NCI-H1436 treated with DMSO at 0.1 percent for 48 hours (cell line): Measurements from ENCODE around the gene C20orf204.

Experiments used
- DNase-seq: peaks from one replicate; lab custom pipeline; 2025; lab: John Stamatoyannopoulos, UW

The C20orf204 gene

DNA sequence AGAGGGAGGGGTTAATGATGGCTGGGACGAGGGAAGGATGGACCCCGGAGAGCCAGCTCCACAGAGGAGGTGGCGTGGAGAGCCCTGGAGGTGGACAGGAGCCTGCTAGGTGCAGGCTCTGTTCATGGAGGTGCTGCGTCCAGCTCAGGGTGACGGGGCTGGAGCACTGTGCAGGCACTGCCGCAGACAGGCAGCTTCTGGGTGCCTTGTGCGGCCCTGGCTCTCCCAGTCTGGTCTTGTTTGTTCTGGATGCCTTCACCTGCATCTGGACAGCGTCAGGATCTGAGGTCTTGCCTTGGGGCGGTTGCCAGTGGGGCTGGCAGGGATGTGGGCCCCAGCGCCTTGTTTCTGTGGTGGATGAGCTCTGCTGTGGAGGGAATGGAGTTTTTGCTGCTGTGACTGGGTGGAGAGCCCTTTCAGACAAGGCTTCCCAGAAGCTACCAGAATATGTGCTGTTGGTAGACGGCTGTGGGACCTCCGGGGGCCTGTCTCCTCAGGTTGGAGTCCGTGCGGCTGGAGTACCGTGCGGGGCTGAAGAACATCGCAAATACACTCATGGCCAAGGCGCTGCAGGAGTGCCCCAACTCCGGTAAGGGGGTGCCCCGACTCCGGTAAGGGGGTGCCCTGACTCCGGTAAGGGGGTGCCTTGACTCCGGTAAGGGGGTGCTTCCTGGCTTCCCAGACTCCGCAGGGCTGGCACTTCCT is 7.8 kb upstream of the C20orf204 start:
- no peak for DNase-seq

DNA sequence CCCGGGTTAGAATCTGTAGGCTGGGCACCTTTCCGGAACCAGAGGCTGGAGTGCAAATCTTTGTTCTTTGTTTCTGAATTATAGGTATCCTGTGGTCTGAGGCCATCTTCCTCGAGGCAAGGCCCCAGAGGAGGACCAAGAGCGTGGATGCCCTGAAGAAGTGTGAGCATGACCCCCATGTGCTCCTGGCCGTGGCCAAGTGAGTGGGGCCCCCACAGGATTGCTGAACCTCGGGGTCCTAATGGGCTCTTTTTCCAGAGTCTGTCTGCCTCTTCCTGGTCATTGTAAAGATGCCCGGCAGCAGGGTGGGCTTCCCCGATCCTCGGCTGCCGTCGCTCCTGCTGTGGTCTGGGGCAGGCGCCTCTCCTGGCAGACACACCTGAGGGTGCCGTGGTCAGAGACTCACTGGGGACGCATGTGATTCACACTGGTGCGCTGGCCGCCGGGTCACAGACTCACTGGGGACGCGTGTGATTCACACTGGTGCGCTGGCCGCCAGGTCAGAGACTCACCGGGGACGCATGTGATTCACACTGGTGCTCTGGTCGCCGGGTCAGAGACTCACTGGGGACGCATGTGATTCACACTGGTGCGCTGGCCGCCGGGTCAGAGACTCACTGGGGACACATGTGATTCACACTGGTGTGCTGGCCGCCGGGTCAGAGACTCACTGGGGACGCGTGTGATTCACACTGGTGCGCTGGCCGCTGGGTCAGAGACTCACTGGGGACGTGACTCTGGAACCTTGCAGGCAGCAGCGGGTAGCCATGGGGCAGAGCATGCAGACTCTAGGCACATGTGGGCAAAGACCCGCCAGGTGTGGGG is 6.5 kb upstream of the C20orf204 start:
- DNase-seq = no peak

DNA sequence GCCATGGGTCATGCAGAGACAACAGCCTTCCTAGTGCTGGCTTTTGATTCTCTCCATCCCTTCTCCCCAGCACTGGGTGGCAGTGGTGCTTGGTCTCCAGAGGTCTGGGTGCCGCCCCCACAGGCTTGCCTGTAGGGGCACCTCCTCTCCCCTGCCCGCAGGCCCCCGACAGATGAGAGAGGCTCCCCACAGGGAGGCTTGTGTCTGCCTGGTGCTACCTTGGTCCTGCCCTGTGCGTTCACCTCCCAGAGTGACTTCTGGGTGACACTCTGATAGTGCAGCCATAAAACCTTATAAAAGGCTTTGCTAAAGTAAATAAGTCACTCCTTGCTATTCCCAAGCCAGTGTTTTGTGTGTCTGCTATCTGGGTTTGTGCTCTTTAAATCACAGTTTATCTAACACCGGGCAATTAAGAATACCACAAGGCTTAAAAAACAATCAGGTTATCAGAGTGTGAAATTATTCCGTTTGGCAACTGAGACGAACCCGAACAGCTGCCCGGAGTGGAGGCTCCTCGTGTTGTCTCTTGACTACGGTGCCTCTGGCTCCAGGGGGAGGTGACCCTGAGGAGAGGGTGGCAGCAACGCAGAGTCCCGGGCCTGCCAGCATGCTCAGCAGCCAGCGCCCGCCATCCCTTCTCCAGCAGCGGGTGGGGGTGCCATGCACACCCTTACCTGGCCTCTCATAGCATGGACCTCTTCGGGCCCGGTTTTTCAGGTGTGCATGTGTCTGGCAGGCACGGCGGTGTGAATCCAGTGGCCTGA is 5.4 kb upstream of the C20orf204 start:
- DNase-seq = no peak

DNA sequence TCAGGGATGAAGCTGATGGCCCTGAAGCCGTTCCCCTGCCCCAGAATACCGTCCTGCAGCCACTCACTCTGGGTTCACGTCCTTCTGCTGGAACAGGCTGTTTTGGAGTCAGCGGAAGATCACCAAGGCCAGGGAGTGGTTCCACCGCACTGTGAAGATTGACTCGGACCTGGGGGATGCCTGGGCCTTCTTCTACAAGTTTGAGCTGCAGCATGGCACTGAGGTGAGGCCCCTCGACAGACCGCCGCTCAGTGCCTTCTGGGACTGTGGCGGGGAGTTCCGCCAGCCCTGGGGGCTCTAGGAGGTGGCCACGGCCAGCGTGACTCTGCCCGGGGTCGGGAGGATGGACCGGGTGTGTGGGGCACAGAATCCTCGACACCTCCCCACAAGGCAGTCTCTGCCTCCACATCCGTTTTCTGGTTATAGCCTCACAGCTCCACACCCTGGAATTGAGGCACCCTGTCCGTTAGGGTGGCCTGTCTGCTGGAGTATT is 4.1 kb upstream of the C20orf204 start:
- no peak for DNase-seq

DNA sequence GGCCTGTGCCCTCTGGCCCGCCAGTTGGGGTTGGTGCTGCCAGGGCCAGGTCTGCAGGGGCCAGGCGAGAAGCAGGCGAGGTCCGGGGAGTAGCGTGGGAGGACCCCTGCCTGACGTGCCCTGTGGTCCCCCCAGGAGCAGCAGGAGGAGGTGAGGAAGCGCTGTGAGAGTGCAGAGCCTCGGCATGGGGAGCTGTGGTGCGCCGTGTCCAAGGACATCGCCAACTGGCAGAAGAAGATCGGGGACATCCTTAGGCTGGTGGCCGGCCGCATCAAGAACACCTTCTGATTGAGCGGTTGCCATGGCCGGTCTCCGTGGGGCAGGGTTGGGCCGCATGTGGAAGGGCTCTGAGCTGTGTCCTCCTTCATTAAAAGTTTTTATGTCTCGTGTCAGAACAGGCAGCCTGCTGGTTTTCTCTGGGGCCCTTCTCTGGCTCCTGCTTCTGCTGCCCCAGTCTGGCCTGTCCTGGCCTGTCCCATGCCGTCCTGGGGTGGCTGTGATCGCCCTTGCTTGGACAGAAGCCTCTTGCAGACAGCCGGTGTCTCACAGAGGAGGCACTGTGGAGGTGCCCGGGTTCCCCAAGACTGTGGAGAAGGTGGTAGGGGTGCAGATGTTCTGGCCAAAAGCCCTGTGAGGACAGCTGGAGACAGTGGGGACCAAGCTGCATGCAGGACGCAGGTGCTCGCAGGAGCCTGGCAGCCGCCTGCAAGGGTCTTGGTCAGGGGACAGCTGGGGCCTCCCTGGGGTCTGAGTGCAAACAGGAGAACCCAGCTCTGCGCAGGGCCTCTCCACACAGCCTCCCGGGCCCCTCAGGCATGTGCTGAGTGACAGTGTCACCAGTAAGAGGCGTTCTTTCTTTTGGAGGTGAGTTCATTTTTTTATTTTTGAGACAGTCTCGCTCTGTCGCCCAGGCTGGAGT is 3.0 kb upstream of the C20orf204 start:
- no peak for DNase-seq

DNA sequence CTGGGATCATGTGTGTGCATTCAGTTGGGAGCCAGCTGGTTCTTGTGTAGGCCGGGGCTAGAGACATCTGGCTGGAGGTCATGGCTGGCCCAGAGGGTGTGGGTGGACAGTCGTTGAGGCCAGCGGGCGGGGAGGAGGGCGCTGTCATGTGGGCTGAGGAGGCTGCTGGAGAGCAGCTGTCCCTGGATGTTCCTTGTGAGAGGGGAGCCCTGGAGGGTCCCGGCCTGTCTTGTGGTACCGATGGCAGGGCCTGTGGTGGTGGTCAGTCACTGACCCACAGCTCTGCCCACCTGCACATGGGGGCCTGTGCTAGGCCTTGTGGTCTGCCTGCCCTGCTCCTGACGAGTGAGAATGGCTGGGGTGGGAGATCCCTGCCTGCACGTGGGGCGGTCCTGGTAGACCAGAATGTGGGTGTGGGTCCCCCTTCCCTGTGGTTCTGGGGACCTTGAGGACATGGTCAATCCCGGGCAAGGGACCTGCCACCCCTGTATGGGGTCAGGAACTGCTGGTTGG is 1.9 kb upstream of the C20orf204 start:
- DNase-seq = no peak

DNA sequence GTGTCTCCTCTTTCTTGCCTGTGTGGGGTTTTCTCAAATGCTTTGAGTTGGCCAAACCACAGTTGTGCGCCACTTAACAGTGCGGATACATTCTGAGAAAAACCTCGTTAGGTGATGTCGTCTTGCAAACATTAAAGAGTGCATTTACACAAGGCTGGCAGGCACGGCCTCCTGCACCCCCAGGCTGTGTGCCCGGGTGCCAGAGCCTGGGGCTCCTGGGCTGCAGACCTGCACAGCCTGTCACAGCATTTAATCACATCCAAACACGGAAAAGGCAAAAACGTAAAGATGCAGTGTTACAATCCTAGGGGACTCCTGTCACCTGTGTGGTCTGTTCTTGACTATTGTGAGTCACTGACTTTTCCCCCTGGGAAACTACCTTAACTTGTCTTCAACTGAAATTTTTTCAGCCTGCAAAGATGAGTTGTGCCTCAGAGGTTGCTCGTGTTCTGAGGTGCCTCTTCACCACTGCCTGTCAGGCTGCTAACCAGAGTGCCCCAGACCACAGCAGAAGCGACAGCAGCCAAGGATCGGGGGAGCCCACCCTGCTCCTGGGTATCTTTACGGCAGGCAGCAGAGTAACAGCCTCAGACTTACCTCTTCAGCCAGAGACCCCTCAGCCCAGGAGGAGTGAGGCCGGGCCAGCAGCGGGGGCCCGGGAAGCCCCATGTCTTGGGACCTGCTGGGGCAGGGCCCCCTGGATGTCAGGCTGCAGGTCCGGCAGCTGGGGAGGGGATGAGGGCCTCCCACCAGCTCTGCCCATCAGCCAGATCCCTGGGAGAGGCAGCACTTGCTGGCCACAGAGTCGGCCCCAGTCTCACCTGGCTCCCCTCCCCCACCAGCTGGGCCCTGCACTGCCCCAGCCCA is 683 bp upstream of the C20orf204 start:
- no peak for DNase-seq

DNA sequence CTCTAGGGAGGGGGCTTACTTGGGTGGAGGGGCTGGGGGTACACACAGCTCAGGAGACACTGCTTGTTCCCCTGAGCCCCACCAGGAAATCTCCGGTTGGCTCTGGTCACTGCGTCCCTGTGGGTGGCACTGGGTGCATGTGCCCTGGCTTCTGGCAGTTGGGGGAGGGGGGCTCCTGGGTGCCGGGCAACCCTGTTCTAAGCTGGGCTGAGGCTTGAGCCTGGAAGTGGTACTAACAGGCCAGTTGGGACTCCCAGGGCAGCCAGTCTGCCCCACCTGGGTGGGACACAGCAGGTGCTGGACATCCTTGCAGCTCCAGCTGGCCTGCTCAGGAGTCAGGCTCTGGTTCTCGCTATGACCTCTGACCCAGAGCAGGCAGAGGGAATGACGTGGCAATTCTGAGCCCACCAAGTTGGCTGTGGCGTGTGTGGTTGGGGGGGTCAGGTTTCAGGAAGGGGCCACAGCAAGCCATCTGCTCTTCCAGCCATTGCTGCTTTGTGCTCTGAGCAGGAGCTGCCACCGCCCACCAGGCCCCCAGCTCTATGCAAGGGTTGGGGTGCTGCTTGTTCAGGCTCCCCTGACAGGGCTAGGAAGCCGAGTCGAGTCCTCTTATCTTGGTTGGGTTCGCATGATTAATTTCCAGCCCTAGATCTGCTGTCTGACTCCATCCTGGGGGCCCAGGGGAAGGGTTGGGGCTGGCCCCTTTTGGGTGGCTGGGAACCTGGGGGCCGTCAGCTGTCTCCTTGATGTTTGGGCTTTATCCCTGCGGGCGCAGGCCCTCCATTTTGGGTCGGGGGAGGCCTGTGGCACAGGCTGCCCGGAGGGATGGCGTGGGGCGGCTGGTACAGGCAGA is 590 bp downstream of the C20orf204 start:
- DNase-seq = no peak

DNA sequence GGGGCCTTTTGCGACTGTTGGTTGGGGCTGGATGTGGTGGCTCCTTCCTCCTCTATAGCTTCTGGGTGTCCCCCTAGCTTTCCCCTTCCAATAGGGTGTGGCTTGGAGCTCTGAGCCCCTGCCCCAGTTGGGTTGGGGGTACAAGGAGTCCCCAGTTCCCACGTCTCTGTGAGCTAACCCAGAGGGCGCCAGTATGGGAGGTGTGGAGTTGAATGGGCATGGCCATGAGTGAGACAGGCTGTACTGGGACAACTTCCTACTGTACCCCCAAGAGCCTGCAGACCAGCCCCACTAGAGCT is 1.2 kb downstream of the C20orf204 start:
- DNase-seq = no peak

DNA sequence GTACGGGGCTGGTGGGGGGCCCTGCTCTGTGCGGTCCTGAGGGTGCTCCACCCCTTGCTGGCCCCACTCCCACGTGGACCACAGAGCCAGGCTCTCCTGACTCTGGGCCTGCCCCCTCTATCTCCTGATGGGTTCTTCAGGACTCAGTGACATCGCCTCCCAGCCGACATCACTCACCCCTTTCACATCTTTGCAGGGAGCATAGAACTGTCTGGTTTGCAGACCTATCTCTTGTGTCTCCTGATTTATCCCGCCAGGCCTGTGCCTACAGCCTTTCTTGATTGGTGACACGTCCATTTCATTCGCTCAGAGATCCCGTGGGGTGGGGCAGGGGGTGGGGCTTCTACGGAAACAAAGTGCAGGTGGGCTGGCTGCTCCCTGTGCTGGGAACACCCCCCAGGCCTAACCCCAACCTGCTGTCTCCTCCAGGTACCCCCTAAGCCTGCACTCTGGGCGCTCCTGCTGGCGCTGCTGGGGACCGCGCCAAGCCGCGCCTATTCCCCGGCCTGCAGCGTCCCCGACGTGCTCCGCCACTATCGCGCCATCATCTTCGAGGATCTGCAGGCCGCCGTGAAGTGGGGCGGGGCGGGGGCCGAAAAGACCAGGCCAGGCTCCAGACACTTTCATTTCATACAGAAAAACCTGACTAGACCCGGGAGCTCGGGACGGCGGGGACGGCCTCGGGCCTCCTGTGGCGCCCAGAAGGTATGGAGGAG is 1.7 kb downstream of the C20orf204 start:
- peak; percentile 15 for DNase-seq

DNA sequence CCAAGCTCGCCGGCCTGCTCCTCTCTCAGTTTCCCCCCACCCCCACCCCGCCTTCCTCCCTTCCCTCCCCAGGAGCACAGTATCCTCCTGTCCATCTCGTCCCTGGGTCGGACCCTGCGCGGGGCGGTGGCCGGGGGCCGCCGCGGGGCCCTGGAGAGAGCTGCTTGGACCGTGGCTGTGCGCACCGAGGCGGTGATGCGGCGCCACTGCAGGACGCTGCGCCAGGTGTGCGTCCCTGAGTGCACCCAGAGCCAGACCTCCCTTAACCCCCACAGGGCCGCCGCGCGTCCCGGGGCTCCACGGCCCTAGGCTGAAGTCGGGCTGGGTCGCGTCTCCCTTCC is 2.2 kb downstream of the C20orf204 start:
- no peak for DNase-seq

DNA sequence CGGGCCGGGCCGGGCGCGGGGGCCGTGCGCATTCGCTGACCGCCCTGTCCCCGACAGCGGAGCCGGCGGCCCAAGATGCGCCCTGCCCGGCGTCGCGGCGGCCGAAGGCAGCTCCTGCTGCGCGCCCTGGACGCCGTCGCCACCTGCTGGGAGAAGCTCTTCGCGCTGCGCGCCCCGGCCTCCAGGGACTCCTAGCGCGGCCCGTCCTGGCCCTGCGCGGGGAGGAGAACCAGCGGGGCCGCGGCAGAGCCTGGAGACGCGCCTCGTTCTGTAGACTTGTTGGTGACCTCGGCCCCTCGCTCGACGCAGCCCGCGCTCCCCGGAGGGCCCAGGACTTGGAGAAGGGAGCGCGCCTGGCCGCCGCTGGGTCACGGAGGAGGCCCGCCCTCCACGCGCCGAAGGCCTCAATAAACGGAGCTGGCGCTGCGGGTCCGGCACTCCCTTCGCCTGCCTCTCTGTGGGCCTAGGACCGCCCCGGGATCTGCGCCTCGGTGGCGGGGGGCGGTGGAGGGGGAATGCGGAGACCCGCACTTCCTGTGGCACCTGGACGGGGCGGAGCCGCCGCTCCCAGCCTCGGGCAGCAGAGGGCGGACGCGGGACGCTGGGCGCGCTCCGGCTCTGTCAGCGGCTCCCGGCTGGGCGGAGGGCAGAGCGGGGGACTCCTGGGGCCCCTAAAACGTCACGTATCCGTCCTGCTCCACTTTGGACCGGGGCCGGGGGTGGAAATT is 2.7 kb downstream of the C20orf204 start:
- DNase-seq = no peak

DNA sequence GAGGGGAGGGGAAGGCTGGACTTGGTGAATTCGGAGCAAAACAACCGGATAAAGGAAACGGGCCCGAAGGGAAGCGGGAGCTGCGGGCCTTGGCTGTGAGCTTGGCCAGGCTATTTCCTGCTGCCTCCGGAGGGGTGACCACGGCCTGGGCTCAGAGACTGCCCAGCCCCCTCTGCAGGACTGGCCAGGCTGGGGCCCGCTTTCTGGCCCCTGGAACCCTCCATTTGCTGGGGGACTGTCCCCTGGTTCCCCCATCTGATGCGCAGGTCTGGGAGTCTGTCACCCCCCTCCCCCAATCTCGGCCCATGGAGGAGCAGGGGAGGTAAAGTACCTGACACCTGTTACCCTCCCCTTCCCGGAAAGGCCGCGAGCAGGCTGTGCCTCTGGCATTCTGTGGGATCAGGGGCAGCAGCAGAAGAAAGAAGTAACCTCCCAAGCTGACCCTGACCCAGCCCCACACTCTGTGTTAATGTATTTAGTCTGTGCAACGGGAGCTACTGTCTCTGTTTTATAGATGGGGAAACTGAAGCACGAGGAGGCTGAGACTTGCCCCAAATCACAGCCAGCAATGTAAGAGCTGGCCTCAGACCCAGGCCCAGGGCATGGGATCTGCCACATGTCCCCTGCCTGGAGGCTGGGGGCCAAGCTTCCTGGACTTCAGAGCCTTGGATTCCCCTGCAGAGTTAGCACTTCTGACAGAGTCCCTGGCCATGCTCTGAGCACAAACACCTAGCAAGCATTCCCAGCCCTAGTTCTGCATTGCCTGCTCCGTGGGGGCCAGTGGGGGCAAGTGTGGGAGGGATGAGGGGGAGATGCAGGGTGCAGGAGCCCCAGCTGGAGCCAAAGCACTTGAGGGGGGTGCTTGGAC is 3.5 kb downstream of the C20orf204 start:
- no peak for DNase-seq

DNA sequence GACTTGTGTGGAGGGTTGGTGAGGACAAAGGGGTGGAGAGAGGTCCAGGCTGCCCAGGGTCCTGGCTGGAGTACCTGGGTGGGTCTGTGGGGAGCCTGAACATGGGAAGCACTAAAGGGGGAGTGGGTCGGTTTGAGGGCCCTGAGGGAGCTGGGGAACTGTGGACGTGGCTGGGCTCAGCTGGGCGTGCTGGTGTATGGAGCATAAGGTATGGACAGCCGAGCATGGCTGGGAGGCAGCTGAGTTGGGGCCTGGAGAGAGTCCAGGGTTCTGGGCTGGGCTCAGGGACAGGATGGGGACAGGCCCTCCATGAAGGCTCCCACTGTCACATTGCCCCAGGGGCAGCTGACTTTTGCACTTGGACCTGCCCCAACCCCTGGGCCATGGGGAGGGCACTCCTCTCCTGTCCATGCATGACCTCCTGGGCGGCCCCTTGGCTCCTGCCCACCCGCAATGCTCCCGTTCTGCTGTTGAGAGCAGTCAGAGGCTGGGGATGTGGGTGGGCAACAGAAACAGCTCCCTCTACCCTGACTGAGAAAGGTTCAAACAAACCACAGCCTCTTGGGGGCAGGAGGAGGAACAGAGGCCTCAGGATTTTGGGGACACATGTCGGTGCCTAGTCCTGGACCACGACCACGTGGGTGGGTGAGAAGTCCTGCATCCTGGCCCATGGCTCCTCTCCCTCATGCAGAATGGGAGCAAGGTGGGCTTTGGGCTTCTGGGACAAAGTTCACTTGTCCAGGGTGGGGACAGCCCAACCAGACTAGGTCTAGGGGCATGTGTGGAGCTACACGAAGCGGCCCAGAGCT is 4.5 kb downstream of the C20orf204 start:
- no peak for DNase-seq

DNA sequence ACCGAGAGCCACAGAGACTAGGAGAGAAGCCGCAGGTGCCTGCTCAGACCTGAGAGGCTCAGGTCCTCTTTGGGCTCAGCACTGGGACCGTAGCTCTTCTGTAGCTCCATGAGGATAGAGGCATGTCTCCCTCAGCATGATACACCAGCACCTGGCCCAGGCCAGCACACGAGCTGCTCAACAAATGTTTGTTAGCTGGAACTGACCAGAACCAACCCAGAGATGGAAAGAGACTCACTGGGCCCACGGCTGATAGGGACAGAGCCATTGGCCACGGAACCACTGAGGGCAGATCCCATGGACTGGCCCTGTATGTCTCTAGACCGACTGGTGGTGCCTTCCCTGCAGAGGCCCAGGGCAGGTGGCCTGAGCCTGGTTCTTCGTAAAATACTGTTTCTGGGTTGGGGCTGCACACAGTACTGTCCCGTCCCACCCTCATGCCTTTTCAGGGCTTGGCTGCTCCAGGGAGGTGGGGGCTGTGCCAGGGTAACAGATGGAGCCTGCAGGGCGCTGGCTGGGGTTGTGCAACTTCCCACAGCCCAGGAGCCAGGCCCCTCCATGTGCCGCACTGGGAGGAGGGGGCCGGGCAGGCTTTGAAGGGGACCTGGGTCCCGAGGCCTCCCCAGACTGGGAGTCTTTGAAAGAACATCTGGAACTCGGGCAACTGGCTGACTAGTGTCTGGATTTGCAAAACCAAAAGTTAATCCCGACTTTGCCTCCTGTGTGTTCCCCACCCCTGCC is 5.2 kb downstream of the C20orf204 start:
- DNase-seq = no peak

DNA sequence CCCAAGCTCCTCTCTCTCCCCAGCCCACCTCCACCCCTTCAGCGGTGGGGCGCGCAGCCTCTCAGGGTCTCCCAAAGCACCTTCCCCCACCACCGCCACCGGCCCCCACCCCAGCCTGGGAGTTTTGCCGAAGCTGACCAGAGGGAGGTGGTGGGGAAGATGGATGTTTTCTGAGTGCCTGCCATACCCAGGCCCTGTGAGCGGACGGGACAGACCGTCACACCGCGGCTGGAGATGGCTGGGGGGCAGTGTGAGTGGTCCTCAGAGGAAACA is 5.7 kb downstream of the C20orf204 start:
- DNase-seq = no peak
